GM12878 (cell line): ENCODE data around the gene ENO2. TPM values are rescaled to one million over a fixed set of nuclear protein-coding genes. Genes with fewer than 3 reads are reported as not detected.
A peak's percentile ranks its signal among the peaks of the same experiment; 100 is the strongest.

Experiments used
- CEBPZ ChIP-seq: fragments of 150-350 bp; IDR thresholded peaks from 2 replicates; pipeline ENCODE4 v1.6.1; 2016; ENCODE audit warnings: low read depth, low read length
- ESRRA ChIP-seq: IDR thresholded peaks from 2 replicates; pipeline ENCODE4 v1.6.1; 2012; ENCODE audit warnings: mild to moderate bottlenecking, low read length, improper control_type of control experiment
- HDAC2 ChIP-seq: fragments of 200-600 bp; sonication (generic); IDR thresholded peaks from 2 replicates; pipeline ENCODE4 v1.6.1; 2017
- IRF5 ChIP-seq: fragments of 450-650 bp; IDR thresholded peaks from 2 replicates; pipeline ENCODE4 v1.6.1; 2017; ENCODE audit warnings: borderline replicate concordance
- JUND ChIP-seq: IDR thresholded peaks from 2 replicates; pipeline ENCODE4 v1.6.1; 2012; ENCODE audit warnings: low read depth, mild to moderate bottlenecking, low read length, improper control_type of control experiment, moderate library complexity
- LARP7 ChIP-seq: fragments of 450-650 bp; IDR thresholded peaks from 2 replicates; pipeline ENCODE4 v1.6.1; 2017; ENCODE audit warnings: mild to moderate bottlenecking
- MLLT1 ChIP-seq: fragments of 450-650 bp; IDR thresholded peaks from 2 replicates; pipeline ENCODE4 v1.6.1; 2016; ENCODE audit warnings: mild to moderate bottlenecking
- NBN ChIP-seq: fragments of 450-650 bp; IDR thresholded peaks from 2 replicates; pipeline ENCODE4 v1.6.1; 2016
- NR2F1 ChIP-seq: fragments of 450-650 bp; conservative IDR thresholded peaks from 2 replicates; pipeline ENCODE4 v1.6.1; 2017; ENCODE audit warnings: mild to moderate bottlenecking
- POLR2A ChIP-seq: IDR thresholded peaks from 2 replicates; pipeline ENCODE4 v1.6.1; 2011; ENCODE audit warnings: low read depth, mild to moderate bottlenecking, low read length
- POLR2AphosphoS2 ChIP-seq: IDR thresholded peaks from 2 replicates; pipeline ENCODE4 v1.6.1; 2011; ENCODE audit warnings: low read depth, mild to moderate bottlenecking, low read length, improper control_type of control experiment, moderate library complexity
- TCF7 ChIP-seq: IDR thresholded peaks from 2 replicates; pipeline ENCODE4 v1.6.1; 2014; ENCODE audit warnings: antibody characterized with exemption, borderline replicate concordance
- ZBTB11 ChIP-seq: fragments of 450-650 bp; formaldehyde crosslinking; IDR thresholded peaks from 2 replicates; pipeline ENCODE4 v1.5.0; 2022; ENCODE audit warnings: mild to moderate bottlenecking, missing genetic modification characterization
- ZBTB4 ChIP-seq: fragments of 450-650 bp; formaldehyde crosslinking; IDR thresholded peaks from 2 replicates; pipeline ENCODE4 v1.4.0; 2022; ENCODE audit warnings: mild to moderate bottlenecking, moderate library complexity
- ZNF24 ChIP-seq: fragments of 450-650 bp; IDR thresholded peaks from 2 replicates; pipeline ENCODE4 v1.6.1; 2017; ENCODE audit warnings: antibody characterized with exemption, mild to moderate bottlenecking
- ZNF384 ChIP-seq: IDR thresholded peaks from 2 replicates; pipeline ENCODE4 v1.6.1; 2012; ENCODE audit warnings: low read depth, mild to moderate bottlenecking, low read length, improper control_type of control experiment, borderline replicate concordance
- polyA plus RNA-seq, 11 experiments: library from polyadenylated mRNA; depleted of rRNA in 4 of 11; unstranded in 6 of 11; stranded (reverse) in 5 of 11; fragments of >200 nt; fragmentation: Nextera tagmentation in 4 of 11; fragmentation: Illumina TruSeq in 1 of 11; extraction: Ambion mirVana in 4 of 11; extraction: Trizol in 1 of 11; gene quantifications; 1 replicate in 1 of 11; 2 replicates in 10 of 11; pipeline versions ENCODE4 v1.2.1 to v1.2.3, GENCODE V29; 2011 to 2016; ENCODE audit warnings: inconsistent platforms in 2 of 11, missing spikeins in 2 of 11, low read depth in 1 of 11
- total RNA-seq, 4 experiments: library from RNA; depleted of rRNA in 3 of 4; stranded (reverse); fragments of >200 nt in 3 of 4; fragmentation: Illumina TruSeq in 1 of 4; extraction: Trizol in 1 of 4; gene quantifications; 2 replicates each; pipeline versions ENCODE4 v1.2.1 to v1.2.3, GENCODE V29; 2013 to 2021

The ENO2 gene
- total and polyA plus RNA-seq, 10 of the 15 experiments (the other 5 are each of a cell fraction or from before 2014, with no cell fraction given), result 24.8 to 196 (median 43.1) TPM

GRCh38 chr12:6950401-6950801 lies 36.0 kb downstream of the ENO2 start (continued):
- no peak for TF ChIP-seq JUND
- TF ChIP-seq ZNF24, result no peak
- TF ChIP-seq HDAC2, result no peak
- no peak for TF ChIP-seq TCF7
- TF ChIP-seq CEBPZ, result no peak
- TF ChIP-seq ZBTB4 (CRISPR knock-in tag), result no peak
- TF ChIP-seq LARP7, result no peak
- TF ChIP-seq ZBTB11 (CRISPR knock-in tag), result no peak
- no peak for TF ChIP-seq ZNF384
- TF ChIP-seq POLR2A, result no peak
- no peak for TF ChIP-seq MLLT1
- no peak for TF ChIP-seq POLR2AphosphoS2
- TF ChIP-seq IRF5, result no peak
- TF ChIP-seq NR2F1, result peak; percentile 64
- TF ChIP-seq ESRRA, result no peak
- no peak for TF ChIP-seq NBN
